GM19328 (cell line): Measurements from ENCODE around the gene MXRA5.
"Not testable (repeated sequence)": the region's sequence is repeated elsewhere in the genome, so short reads cannot be mapped to it uniquely, and the experiment has no call there.

ENCODE experiments used
- ATAC-seq: cut with Tn5 transposase; IDR thresholded peaks from one replicate; pipeline ENCODE4 v1.9.1; 2021; ENCODE audit warnings: mild to moderate bottlenecking, moderate library complexity; ENCODE audit not compliant: unreplicated experiment

Gene MXRA5

GRCh38 chrX:3345281-3346191 lies 916 bp downstream of the MXRA5 start:
- ATAC-seq, result no peak

- not testable (repeated sequence) for ATAC-seq
These were observed 2.9 kb downstream of the MXRA5 start for GRCh38 chrX:3343569-3343968.

GRCh38 chrX:3340016-3340415 lies 6.4 kb downstream of the MXRA5 start:
- no peak for ATAC-seq

- ATAC-seq, result no peak
These were observed 19.8 kb downstream of the MXRA5 start for GRCh38 chrX:3326681-3327080.

- ATAC-seq, result no peak
These were observed 25.9 kb downstream of the MXRA5 start for GRCh38 chrX:3320471-3321046.

- ATAC-seq, result no peak
These were observed 29.2 kb downstream of the MXRA5 start for GRCh38 chrX:3317191-3317718.

- ATAC-seq, result no peak
These were observed 34.3 kb downstream of the MXRA5 start for GRCh38 chrX:3312109-3312508.

- no peak for ATAC-seq
These were observed 38.6 kb downstream of the MXRA5 start for GRCh38 chrX:3307881-3308280.

GRCh38 chrX:3299636-3300035 lies 46.8 kb downstream of the MXRA5 start:
- ATAC-seq, result no peak

- ATAC-seq, result no peak
These were observed 50.7 kb downstream of the MXRA5 start for GRCh38 chrX:3295731-3296130.

- no peak for ATAC-seq
These were observed 53.2 kb downstream of the MXRA5 start for GRCh38 chrX:3293251-3293650.

- no peak for ATAC-seq
These were observed 55.9 kb downstream of the MXRA5 start for GRCh38 chrX:3290561-3290960.

GRCh38 chrX:3286196-3286945 lies 60.1 kb downstream of the MXRA5 start:
- ATAC-seq, result no peak

- ATAC-seq, result no peak
These were observed 65.7 kb downstream of the MXRA5 start for GRCh38 chrX:3280706-3281105.

- not testable (repeated sequence) for ATAC-seq
These were observed 72.8 kb downstream of the MXRA5 start for GRCh38 chrX:3273668-3274067.

GRCh38 chrX:3271834-3272186 lies 74.6 kb downstream of the MXRA5 start:
- no peak for ATAC-seq

- ATAC-seq, result no peak
These were observed 75.1 kb downstream of the MXRA5 start for GRCh38 chrX:3271183-3271833.

- no peak for ATAC-seq
These were observed 77.6 kb downstream of the MXRA5 start for GRCh38 chrX:3268829-3269228.

GRCh38 chrX:3263681-3264126 lies 82.7 kb downstream of the MXRA5 start:
- ATAC-seq, result no peak

- no peak for ATAC-seq
These were observed 83.6 kb downstream of the MXRA5 start for GRCh38 chrX:3262901-3263300.
